ENCODE results near the gene ACTR3.

GRCh38 chr2:113905886-113906285 is 16.0 kb downstream of the ACTR3 start:
- no peak for TF ChIP-seq POLR2A (IDR thresholded peaks at IDR 0.05; ENCODE audit: low read depth)
- no peak for TF ChIP-seq POLR2AphosphoS5 (IDR thresholded peaks at IDR 0.05)
- no peak for TF ChIP-seq CTCF (IDR thresholded peaks at IDR 0.05)
- no peak for TF ChIP-seq EP300 (IDR thresholded peaks at IDR 0.05)
